Stimulated activated CD8-positive, alpha-beta memory T cell treated with anti-CD3 and anti-CD28 coated beads, Interleukin-12 subunit alpha, Interleukin-12 subunit beta, amount 100 ng/mL, for 24 hours (primary cell): ENCODE data around the gene CELF1.

ENCODE experiments used
- DNase-seq: peaks from one replicate; pipeline ENCODE4 v3.0.0-alpha.2; 2020; ENCODE audit errors: extremely low read depth

CELF1 gene

DNA sequence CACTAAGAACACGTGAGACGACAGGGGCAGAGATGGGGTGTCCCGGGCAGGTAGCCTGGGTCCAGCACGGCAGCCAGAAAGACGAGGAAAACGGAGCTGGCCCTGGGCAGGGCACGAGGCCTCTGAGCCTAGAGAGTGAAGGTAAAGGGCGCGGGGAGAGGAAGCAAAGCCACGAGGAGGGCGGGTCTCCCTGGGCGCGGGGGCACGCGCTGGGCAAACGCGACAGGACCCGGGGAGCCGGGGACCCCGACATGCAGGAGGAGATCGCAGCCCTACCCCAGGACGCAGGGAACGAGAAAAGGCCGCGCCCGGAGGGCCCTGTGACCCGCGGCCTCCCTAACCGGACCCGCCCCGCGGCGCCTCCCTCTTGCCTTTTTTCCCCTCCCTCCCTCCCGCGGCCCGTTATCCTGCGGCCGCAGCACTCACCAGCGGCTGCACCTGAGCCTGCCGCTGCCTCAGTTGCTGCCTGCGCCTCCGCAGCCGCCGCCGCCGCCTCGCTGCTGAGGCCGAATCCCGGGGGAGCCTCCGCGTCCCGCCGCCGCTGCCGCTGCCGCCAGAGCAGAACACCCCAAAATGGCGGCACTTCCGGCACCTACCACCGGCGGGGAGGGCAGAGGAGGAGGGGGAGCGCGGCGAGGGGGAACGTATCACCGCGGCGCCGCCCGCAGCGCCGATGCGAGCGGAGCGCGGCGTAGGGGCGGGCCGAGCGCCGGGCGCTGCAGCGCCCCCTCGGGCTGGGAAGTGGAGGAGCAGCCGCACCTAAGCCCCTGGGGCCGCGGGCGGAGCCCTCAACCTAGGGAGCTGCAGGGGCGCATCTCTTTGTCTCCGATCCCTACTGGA is at the start of gene CELF1:
Gene CELF1 (minus strand): TSS at position 567 of the 840 bp plus-strand sequence. CDS start 53,609 bp downstream, outside the sequence.
- DNase-seq, result peak; percentile 79

GRCh38 chr11:47599902-47600301 is 47.0 kb upstream of the CELF1 start:
- no peak for DNase-seq

DNA sequence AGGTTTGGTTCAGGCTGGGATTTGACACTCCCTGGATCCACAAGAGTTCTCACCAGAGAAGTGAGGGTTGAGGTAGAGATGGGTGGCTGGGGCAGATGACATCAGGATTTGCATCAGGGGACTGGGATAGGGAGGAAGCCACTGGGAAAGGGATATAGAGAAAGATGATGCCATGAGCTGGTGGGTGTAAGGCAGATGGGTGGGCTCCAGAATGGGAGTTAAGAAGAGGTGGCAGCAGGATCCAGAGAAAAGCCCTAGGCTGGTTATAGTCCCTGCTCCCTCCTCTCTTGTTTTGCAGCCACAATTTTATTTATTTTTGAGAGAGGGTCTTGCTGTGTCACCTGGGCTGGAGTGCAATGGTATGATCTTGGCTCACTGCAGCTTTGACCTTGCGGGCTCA is 43.0 kb upstream of the CELF1 start:
- DNase-seq, result no peak

- no peak for DNase-seq
Observed at GRCh38 chr11:47595029-47595428, 42.1 kb upstream of the CELF1 start.

- DNase-seq, result no peak
Observed at GRCh38 chr11:47593934-47594855, 41.3 kb upstream of the CELF1 start, which contains the start of gene C1QTNF4. C1QTNF4 (minus strand) TSS chr11:47594411; CDS start chr11:47590810, 3,601 bp downstream.

- DNase-seq, result no peak
Observed at GRCh38 chr11:47593492-47593933, 40.6 kb upstream of the CELF1 start.

- DNase-seq, result no peak
Observed at GRCh38 chr11:47592970-47593369, 40.0 kb upstream of the CELF1 start.

DNA sequence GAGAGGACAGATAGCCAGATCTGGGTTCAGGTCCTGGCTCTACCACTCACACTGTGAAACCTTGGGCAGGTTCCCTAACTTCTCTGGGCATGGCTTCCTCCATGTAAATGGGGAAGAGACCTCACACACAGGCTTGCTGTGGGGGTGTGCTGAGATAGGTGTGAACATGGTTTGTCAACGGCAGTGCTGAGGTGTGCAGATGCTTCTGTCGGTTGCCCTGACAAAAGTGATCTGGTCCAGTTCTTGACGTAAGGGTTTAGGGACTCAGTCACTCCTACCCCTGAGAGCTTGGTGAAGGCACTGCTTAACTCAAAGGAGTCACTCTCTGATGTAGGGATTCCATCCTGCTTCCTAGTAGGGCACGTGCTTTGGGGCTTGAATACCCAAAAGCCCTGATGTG is 39.3 kb upstream of the CELF1 start:
- DNase-seq, result no peak

DNA sequence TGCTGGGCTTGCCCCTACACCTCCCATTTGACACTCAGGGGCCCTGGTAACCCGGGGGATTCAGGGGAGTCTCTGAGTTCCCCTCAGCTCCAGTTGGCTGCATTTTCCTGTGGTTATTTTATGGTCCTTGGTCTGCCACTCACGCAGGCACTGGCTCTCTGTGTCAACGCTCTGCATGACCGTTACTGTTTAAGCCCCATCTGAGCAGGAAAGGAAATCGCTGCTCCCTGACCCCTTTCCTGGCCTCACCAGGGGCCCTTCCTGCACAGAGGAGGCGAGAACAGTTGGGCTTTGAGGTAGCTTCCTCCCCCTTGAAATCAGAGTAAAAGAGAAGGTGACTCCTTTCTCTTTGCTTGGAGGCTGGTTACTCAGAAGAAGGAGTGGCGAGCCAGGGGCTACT is 38.8 kb upstream of the CELF1 start:
- no peak for DNase-seq

DNA sequence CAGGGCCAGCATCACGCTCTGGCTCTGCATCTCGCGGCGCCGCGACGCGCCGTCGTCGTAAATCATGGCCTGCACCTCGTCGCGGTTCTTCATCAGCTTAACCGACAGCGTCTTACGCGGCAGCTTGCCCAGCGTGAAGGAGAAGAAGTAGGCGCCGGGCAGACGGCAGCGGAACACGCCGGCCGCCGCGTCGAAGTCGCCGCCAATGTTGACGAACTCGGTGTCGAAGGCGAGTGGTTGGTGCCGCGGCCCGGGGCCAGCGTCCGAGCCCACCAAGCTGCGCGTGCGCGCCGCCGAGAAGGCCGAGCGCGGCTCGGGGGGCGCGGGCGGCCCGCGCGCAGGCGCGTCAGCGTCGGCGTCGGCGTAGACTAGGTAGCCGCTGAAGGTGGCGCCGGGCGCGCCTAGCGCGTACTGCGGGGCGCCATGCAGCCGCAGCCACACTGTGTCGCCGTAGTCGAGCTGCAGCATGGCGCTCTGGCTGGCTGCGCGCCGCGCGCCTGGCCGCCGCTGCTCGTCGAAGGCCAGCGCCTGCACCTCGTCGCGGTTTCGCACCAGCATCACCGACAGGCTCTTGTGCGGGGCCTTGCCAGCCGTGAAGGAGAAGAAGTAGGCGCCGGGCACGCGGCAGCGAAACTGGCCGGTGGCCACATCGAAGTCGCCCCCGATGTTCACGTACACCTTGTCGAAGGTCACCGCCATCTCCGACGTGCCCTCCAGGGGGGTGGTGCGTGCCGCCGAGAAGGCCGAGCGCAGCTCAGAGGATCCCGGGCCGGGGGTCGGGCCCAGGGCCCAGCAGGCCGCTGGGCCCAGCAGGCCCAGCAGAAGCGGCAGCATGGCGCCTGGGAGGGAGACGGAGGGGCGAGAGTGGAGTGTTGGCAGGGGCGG is 37.3 kb upstream of the CELF1 start:
- DNase-seq, result no peak

GRCh38 chr11:47589584-47589976 is 36.6 kb upstream of the CELF1 start:
- DNase-seq, result no peak

GRCh38 chr11:47589118-47589517 is 36.2 kb upstream of the CELF1 start:
- no peak for DNase-seq

GRCh38 chr11:47587723-47588326 is 34.9 kb upstream of the CELF1 start:
- no peak for DNase-seq

- no peak for DNase-seq
Observed at GRCh38 chr11:47587039-47587716, 34.2 kb upstream of the CELF1 start.

GRCh38 chr11:47586098-47586855 is 33.3 kb upstream of the CELF1 start, which contains the start of gene FAM180B:
FAM180B (plus strand) TSS chr11:47586678; CDS start chr11:47586769, 91 bp downstream.
- no peak for DNase-seq

GRCh38 chr11:47583844-47584243 is 30.9 kb upstream of the CELF1 start:
- DNase-seq, result no peak

- DNase-seq, result peak; percentile 68
Observed at GRCh38 chr11:47578524-47579494, 25.9 kb upstream of the CELF1 start, which contains the start of the genes KBTBD4 and NDUFS3. KBTBD4 (minus strand) TSS chr11:47578970; CDS start chr11:47578951, 19 bp downstream. NDUFS3 (plus strand) TSS chr11:47579074; CDS start chr11:47579092, 18 bp downstream.

GRCh38 chr11:47577460-47578041 is 24.6 kb upstream of the CELF1 start:
- no peak for DNase-seq
